GM20000 (cell line): Measurements from ENCODE around the gene UTF1.

Source experiments
- DNase-seq: peaks from one replicate; pipeline ENCODE4 v3.0.0; 2012; ENCODE audit warnings: low spot score
- CTCF ChIP-seq: IDR thresholded peaks from 2 replicates; pipeline ENCODE4 v1.5.1; 2012; ENCODE audit warnings: mild to moderate bottlenecking, control low read depth; ENCODE audit errors: extremely low read depth, missing control alignments

Gene UTF1

GRCh38 chr10:133211141-133211830 lies 18.7 kb upstream of the UTF1 start:
- no peak for TF ChIP-seq CTCF

GRCh38 chr10:133211959-133212852 lies 17.8 kb upstream of the UTF1 start:
- no peak for DNase-seq
- TF ChIP-seq CTCF, result no peak

More at GRCh38 chr10:133211141-133211830, 18.7 kb upstream of the UTF1 start:
- DNase-seq, result no peak

- no peak for DNase-seq
- no peak for TF ChIP-seq CTCF
These were observed 17.0 kb upstream of the UTF1 start for GRCh38 chr10:133212853-133213494.

- DNase-seq, result no peak
- no peak for TF ChIP-seq CTCF
These were observed 16.2 kb upstream of the UTF1 start for GRCh38 chr10:133213641-133214467.

GRCh38 chr10:133214468-133215410 lies 15.3 kb upstream of the UTF1 start:
- DNase-seq, result no peak
- TF ChIP-seq CTCF, result no peak

- no peak for TF ChIP-seq CTCF
These were observed 14.4 kb upstream of the UTF1 start for GRCh38 chr10:133215586-133215985.

More at GRCh38 chr10:133215586-133215985, 14.4 kb upstream of the UTF1 start:
- DNase-seq, result no peak
